AG09319 (cell line): ENCODE data around the gene GGA2.
"Not testable (repeated sequence)": the region's sequence is repeated elsewhere in the genome, so short reads cannot be mapped to it uniquely, and the experiment has no call there.

ENCODE experiments used
- DNase-seq: peaks from one replicate; pipeline ENCODE4 v3.0.0-alpha.2; 2010; ENCODE audit warnings: low read depth; ENCODE audit errors: extremely low read depth
- CTCF ChIP-seq: IDR thresholded peaks from 2 replicates; pipeline ENCODE4 v1.5.1; 2011; ENCODE audit warnings: low read depth, mild to moderate bottlenecking, inconsistent platforms, low read length, moderate library complexity

GGA2 gene

GRCh38 chr16:23465179-23465578, 45.1 kb downstream of the GGA2 start:
- TF ChIP-seq CTCF = no peak
- no peak for DNase-seq

DNA sequence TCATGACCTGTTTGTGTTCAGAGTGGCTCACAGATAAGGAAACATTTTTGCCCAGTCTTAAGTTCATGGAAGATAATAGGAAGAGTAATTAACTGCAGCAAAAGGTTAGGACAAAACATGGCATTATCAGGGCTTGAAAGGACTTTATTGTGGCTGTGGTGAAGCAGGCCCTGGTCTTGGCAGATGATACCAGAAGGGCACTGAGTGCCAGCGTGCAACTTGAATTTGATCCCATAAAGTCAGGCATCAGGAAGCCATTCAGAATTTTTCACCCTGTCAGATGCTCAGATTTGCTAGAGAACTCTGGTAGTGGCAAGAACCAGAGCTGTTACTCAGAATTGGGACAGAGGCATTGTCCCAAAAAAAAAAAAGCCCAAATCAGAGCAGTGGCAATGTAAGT, 46.1 kb downstream of the GGA2 start:
- TF ChIP-seq CTCF = no peak
- DNase-seq = no peak

DNA sequence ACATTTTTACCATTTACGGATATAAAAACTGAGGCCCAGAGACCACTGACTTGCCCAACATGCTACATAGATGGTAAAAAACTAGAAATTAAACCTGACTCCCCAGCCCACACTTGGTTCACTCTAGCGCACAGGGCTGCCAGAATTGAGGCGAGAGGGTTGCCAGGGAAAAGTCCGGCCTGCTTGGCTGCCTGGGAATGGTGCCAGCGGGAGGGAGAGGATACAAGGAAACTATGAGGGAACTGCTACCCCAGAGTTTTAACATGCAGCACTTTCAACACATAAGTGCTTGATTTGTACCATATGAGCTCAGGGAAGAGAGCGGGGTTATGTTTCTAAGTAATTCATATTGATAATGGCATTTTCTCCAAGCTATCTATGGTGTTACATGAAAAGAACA, 47.3 kb downstream of the GGA2 start:
- DNase-seq = peak; percentile 91

- DNase-seq = no peak
- no peak for TF ChIP-seq CTCF
These were observed 56.8 kb downstream of the GGA2 start for GRCh38 chr16:23453338-23454052.

- peak; percentile 61 for DNase-seq
- no peak for TF ChIP-seq CTCF
These were observed 57.5 kb downstream of the GGA2 start, which contains the start of gene COG7 for GRCh38 chr16:23452572-23453337. Gene COG7 (minus strand): TSS chr16:23453189. CDS start chr16:23452994, 195 bp downstream.

GRCh38 chr16:23452221-23452571, 58.1 kb downstream of the GGA2 start:
- TF ChIP-seq CTCF = no peak
- DNase-seq = no peak

DNA sequence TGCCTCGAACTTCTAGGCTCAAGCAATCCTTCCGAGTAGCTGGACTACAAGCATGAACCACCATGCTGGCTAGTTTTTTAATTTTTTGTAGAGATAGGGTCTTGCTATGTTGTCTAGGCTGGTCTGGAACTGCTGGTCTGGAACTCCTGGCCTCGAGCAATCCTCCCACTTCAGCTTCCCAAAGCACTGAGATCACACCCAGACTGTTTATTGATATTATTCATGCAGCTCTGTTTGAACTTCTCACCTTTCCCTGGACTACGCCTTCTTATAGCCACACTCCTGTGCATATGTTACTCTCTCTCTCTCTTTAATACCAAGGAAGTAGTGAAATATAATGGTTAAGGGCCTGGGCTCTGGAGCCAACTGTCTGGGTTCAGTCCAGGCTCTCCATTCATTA, 61.9 kb downstream of the GGA2 start:
- TF ChIP-seq CTCF = no peak
- no peak for DNase-seq

GRCh38 chr16:23437542-23437941, 72.8 kb downstream of the GGA2 start:
- DNase-seq = not testable (repeated sequence)
